Ramos (cell line): ENCODE data around the gene ADGRA1.
"Not testable (repeated sequence)": the region's sequence is repeated elsewhere in the genome, so short reads cannot be mapped to it uniquely, and the experiment has no call there.

Experiments used
- in situ Hi-C: fragments of 300-500 bp; cut with MboI; formaldehyde crosslinking; loops from one replicate; pipeline ENCODE4 v1.14.3; 2022; ENCODE audit warnings: low sequenced_read_pairs; ENCODE audit not compliant: unreplicated experiment

The ADGRA1 gene

GRCh38 chr10:133087679-133088178, at the start of gene ADGRA1:
TSS of gene ADGRA1 (plus strand) at chr10:133087924. CDS start at chr10:133088910, 986 bp downstream.
- in situ Hi-C loops, result no loop called here

- in situ Hi-C loops, result no loop called here
Measured at GRCh38 chr10:133038036-133038823, 49.5 kb upstream of the ADGRA1 start.

GRCh38 chr10:133039107-133039802, 48.5 kb upstream of the ADGRA1 start:
- in situ Hi-C loops, result no loop called here

- in situ Hi-C loops, result no loop called here
Measured at GRCh38 chr10:133039803-133040165, 47.9 kb upstream of the ADGRA1 start.

- in situ Hi-C loops, result no loop called here
Measured at GRCh38 chr10:133040198-133040597, 47.5 kb upstream of the ADGRA1 start.

GRCh38 chr10:133041101-133041500, 46.6 kb upstream of the ADGRA1 start:
- in situ Hi-C loops, result no loop called here

GRCh38 chr10:133042061-133042460, 45.7 kb upstream of the ADGRA1 start:
- in situ Hi-C loops, result no loop called here

GRCh38 chr10:133042816-133043215, 44.9 kb upstream of the ADGRA1 start:
- in situ Hi-C loops, result no loop called here

GRCh38 chr10:133043541-133044225, 44.0 kb upstream of the ADGRA1 start:
- in situ Hi-C loops, result no loop called here

- in situ Hi-C loops, result no loop called here
Measured at GRCh38 chr10:133044401-133044811, 43.3 kb upstream of the ADGRA1 start.

- in situ Hi-C loops, result no loop called here
Measured at GRCh38 chr10:133045556-133046389, 42.0 kb upstream of the ADGRA1 start.

GRCh38 chr10:133046390-133046765, 41.3 kb upstream of the ADGRA1 start:
- in situ Hi-C loops, result no loop called here

GRCh38 chr10:133047526-133048123, 40.1 kb upstream of the ADGRA1 start:
- in situ Hi-C loops, result no loop called here

GRCh38 chr10:133048266-133048665, 39.5 kb upstream of the ADGRA1 start:
- in situ Hi-C loops, result no loop called here

GRCh38 chr10:133048926-133049325, 38.8 kb upstream of the ADGRA1 start:
- in situ Hi-C loops, result no loop called here

- in situ Hi-C loops, result no loop called here
Measured at GRCh38 chr10:133049639-133050038, 38.1 kb upstream of the ADGRA1 start.

GRCh38 chr10:133050371-133050770, 37.4 kb upstream of the ADGRA1 start:
- in situ Hi-C loops, result no loop called here

GRCh38 chr10:133052076-133052475, 35.6 kb upstream of the ADGRA1 start:
- in situ Hi-C loops, result no loop called here

- in situ Hi-C loops, result not testable (repeated sequence)
Measured at GRCh38 chr10:133053527-133054133, 34.1 kb upstream of the ADGRA1 start.
